Right lobe of liver (tissue), 6 donors: ENCODE results near the gene BRMS1. TPM values are rescaled to one million over a fixed set of nuclear protein-coding genes. Genes with fewer than 3 reads are reported as not detected.
A peak's percentile ranks its signal among the peaks of the same experiment; 100 is the strongest.

Source experiments
- ATAC-seq, 4 donors: fragments of 200-7000 bp; cut with Tn5 transposase; one replicate each; pipeline ENCODE4 v1.9.1; 2020; ENCODE audit warnings: mild to moderate bottlenecking in 4 of 4, moderate library complexity in 4 of 4
- DNase-seq, 3 donors: peaks; one replicate each; pipeline ENCODE4 v3.0.0-alpha.2; 2020
- H3K27ac ChIP-seq, 3 donors: fragments of 200-600 bp; one replicate each; pipeline ENCODE4 v1.8.0; 2022
- H3K27me3 ChIP-seq, 2 donors: fragments of 200-600 bp; one replicate each; pipeline ENCODE4 v1.8.0; 2022
- H3K36me3 ChIP-seq, 4 donors: fragments of 200-600 bp; sonication (generic) in 1 of 4; one replicate each; pipeline versions ENCODE4 v1.5.1 to v1.8.0; 2017 to 2022; ENCODE audit warnings: control low read depth in 1 of 4
- H3K4me1 ChIP-seq, 4 donors: fragments of 200-600 bp; sonication (generic) in 1 of 4; one replicate each; pipeline versions ENCODE4 v1.5.1 to v1.8.0; 2017 to 2022; ENCODE audit warnings: control low read depth in 1 of 4
- H3K4me3 ChIP-seq, 3 donors: fragments of 200-600 bp; one replicate each; pipeline ENCODE4 v1.8.0; 2022
- H3K9me3 ChIP-seq, 4 donors: fragments of 200-600 bp; sonication (generic) in 1 of 4; one replicate each; pipeline versions ENCODE4 v1.5.1 to v1.8.0; 2017 to 2022; ENCODE audit warnings: control low read depth in 1 of 4
- POLR2A ChIP-seq: fragments of 450-650 bp; IDR thresholded peaks from one replicate; pipeline ENCODE4 v1.6.1; 2017; ENCODE audit warnings: antibody characterized with exemption, mild to moderate bottlenecking
- WGBS: methylation state at CpG from one replicate; pipeline ENCODE4 v1.1.6; 2018; ENCODE audit warnings: low coverage, low lambda C conversion rate; ENCODE audit not compliant: insufficient coverage; ENCODE audit errors: missing lambda C conversion rate; 5-methylcytosine and 5-hydroxymethylcytosine counted together
- intact Hi-C, 2 donors: fragments of 100-400 bp; cut with DNase I; formaldehyde crosslinking; loops; one replicate each; pipeline versions ENCODE4 v1.11.2 to v1.14.1; 2022
- total RNA-seq, 6 experiments: library from RNA; depleted of rRNA in 2 of 6; stranded (reverse); fragments of >200 nt in 2 of 6; fragmentation: NEBNext Ultra II Directional in 3 of 6; extraction: Animal tissue kit (Norgen Biotek cat#: 25700) in 3 of 6; gene quantifications; one replicate each; pipeline versions ENCODE4 v1.1.0 to v1.2.4, GENCODE V29; 2016 to 2023
- TF ChIP-seq, protein P1 (sequence below), 4 donors: fragments of 200-600 bp in 3 of 4; fragments of 450-650 bp in 1 of 4; IDR thresholded peaks; one replicate each; pipeline versions ENCODE4 v1.5.1 to v1.8.0; 2016 to 2022; ENCODE audit warnings: antibody characterized with exemption in 4 of 4, mild to moderate bottlenecking in 2 of 4
- donor health status: DM: no; HTN: yes; CAD: no.
- donor health status: DM: no; HTN: no; CAD: no.
- donor health status: DM: no; HTN: no; CAD: no.
- donor health status: DM: no; HTN: yes; CAD: no.
- donor health status: DM: no; HTN: yes; CAD: no.

The BRMS1 gene
- total RNA-seq, 6 experiments from 2014 or later: 8.2 to 31.9 (median 12.1) TPM

DNA sequence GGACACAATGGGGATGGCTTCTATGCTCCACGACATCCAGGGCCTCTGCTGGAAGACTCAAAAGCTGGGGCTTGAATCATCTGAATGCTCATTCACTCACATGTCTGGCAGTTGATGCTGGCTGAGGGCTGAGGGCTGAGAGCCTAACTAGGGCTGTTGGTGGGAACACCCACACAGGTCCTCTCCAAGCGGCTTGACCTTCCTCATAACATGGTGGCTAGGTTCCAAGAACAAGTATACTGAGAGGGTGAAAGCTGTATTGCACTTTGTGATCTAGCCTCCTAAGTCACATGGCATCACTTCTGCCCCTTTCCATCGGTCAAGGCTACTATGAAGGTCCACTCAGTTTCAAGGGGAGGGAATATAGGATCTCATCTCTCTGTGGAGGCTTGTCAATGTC is 45.7 kb downstream of the BRMS1 start:
- intact Hi-C loops: loop anchor here in 1 of 2 donors (10.0 kb wide), 1 partner anchor 86 kb away; no protein-coding TSS in a partner anchor
- no peaks in the 10 kb centered on the region for H3K9me3 ChIP-seq
- no peak overlapping the region for H3K4me3 ChIP-seq
- no peak for DNase-seq
- peak in 2 of 4 donors; percentile 17 to 42 for ATAC-seq
- TF ChIP-seq, protein P1, sequence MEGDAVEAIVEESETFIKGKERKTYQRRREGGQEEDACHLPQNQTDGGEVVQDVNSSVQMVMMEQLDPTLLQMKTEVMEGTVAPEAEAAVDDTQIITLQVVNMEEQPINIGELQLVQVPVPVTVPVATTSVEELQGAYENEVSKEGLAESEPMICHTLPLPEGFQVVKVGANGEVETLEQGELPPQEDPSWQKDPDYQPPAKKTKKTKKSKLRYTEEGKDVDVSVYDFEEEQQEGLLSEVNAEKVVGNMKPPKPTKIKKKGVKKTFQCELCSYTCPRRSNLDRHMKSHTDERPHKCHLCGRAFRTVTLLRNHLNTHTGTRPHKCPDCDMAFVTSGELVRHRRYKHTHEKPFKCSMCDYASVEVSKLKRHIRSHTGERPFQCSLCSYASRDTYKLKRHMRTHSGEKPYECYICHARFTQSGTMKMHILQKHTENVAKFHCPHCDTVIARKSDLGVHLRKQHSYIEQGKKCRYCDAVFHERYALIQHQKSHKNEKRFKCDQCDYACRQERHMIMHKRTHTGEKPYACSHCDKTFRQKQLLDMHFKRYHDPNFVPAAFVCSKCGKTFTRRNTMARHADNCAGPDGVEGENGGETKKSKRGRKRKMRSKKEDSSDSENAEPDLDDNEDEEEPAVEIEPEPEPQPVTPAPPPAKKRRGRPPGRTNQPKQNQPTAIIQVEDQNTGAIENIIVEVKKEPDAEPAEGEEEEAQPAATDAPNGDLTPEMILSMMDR (IDR thresholded peaks at IDR 0.05): no peak
- TF ChIP-seq POLR2A: no peak
- H3K36me3 ChIP-seq: no peaks in the 10 kb centered on the region
- WGBS: 37% methylated on average over 2 of the region's 3 CpGs
- no peak overlapping the region for H3K27ac ChIP-seq
- H3K4me1 ChIP-seq: no peaks in the 10 kb centered on the region
- H3K27me3 ChIP-seq: no peaks in the 10 kb centered on the region

DNA sequence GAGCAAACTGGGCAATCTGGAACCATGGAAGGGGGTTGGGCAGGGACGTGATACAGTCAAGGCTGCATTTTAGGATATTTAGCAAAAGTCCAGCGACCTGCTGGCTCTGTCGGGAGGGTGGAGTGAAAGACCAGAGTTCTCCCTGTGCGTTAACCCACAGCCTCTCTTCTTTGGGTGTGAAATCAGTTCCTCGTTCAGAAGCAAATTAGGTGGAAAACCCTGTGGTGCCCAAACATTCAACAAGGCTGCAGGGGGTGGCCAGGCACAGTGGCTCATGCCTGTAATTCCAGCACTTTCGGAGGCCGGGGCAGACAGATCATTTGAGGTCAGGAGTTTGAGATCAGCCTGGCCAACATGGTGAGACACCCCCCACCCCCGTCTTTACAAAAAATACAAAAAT is 47.3 kb downstream of the BRMS1 start:
- H3K36me3 ChIP-seq: no peaks in the 10 kb centered on the region
- no peaks in the 10 kb centered on the region for H3K9me3 ChIP-seq
- no peak overlapping the region for H3K4me3 ChIP-seq
- no peak for TF ChIP-seq POLR2A
- TF ChIP-seq, protein P1 (IDR thresholded peaks at IDR 0.05): no peak
- no peaks in the 10 kb centered on the region for H3K4me1 ChIP-seq
- intact Hi-C loops: loop anchor here in 1 of 2 donors (10.0 kb wide), 1 partner anchor 87 kb away; no protein-coding TSS in a partner anchor
- ATAC-seq (no peak), DNase-seq (no peak)
- H3K27me3 ChIP-seq: no peaks in the 10 kb centered on the region
- 41% methylated on average over 2 of the region's 8 CpGs for WGBS
- no peak overlapping the region for H3K27ac ChIP-seq

DNA sequence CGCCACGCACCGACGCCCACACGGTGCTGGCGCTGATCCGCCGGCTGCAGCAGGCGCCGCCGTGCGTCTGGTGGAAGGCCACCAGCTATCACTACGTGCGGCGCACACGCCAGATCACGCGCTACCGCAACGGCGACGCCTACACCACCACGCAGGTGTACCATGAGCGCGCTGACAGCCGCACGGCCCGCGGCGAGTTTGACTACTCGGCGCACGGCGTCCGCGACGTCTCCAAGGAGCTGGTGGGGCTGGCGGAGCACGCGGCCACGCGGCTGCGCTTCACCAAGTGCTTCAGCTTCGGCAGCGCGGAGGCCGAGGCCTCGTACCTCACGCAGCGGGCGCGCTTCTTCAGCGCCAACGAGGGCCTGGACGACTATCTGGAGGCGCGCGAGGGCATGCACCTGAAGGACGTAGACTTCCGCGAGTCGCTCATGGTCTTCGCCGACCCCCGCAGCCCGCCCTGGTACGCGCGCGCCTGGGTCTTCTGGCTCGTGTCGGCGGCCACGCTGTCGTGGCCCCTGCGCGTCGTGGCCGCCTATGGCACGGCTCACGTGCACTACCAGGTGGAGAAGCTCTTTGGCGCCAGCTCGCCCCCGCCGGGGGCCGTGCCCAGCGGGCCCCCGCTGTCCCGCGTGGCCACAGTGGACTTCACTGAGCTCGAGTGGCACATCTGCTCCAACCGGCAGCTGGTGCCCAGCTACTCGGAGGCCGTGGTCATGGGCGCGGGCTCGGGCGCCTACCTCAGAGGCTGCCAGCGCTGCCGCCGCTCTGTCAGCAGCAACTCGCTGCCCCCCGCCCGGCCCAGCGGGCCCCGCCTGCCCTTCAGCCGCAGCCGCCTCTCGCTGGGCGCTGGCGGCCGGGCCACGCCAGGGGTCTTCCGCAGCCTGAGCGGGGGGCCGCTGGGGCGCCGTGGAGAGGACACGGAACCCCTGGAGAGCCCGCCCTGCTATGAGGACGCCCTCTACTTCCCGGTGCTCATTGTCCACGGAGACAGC is 50.0 kb downstream of the BRMS1 start:
- 80% methylated on average over 3 of the region's 123 CpGs for WGBS
- Histone ChIP-seq H3K4me1 (peaks cover 0 to 5% (median 1%) of the 10 kb centered on the region in 4 donors), H3K27ac (no peak overlapping the region), H3K36me3 (no peaks in the 10 kb centered on the region), H3K27me3 (no peaks in the 10 kb centered on the region), H3K9me3 (no peaks in the 10 kb centered on the region), H3K4me3 (no peak overlapping the region)
- TF ChIP-seq POLR2A: no peak
- TF ChIP-seq, protein P1 (IDR thresholded peaks at IDR 0.05): no peak
- DNase-seq (no peak), ATAC-seq (no peak)
- intact Hi-C loops: loop anchor here in 1 of 2 donors (10.0 kb wide), 1 partner anchor 90 kb away; no protein-coding TSS in a partner anchor

DNA sequence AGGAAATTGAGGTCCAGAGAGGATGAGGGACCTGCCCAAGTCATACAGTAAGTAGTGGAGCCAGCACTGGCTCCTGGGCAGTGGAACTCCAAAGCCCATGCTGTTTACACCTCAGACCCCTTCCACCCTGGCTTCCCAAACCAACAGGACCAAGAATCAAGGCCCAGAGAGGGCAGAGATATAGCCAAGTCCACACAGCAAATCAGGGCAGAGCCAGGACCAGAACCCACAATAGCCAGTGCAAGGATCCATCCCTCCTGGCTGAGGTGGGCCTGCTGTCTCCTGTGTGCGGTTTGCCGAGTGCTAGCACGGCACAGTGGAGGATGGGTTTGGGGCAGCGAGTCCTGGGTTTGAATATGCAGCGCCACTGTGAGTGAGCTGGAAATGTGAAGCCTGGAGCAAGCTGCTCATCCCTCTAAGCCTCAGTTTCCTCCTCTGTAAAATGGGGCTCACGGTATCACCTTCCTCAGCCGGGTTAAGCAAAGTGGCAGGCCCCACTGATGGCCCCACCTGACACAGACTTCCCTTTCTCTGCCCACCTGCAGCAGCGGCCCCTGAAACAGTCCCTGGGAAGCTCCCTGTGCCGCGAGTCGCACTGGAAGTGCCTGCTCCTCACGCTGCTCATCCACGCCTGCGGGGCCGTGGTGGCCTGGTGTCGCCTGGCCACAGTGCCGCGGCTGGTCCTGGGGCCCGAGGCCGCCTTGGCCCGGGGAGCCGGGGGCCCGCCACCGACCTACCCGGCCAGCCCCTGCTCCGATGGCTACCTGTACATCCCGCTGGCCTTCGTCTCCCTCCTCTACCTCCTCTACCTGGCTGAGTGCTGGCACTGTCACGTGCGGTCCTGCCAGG is 50.9 kb downstream of the BRMS1 start:
- DNase-seq (no peak), ATAC-seq (no peak)
- no peak overlapping the region for H3K4me3 ChIP-seq
- H3K27me3 ChIP-seq: no peaks in the 10 kb centered on the region
- no peak overlapping the region for H3K27ac ChIP-seq
- TF ChIP-seq, protein P1 (IDR thresholded peaks at IDR 0.05): no peak
- no peak for TF ChIP-seq POLR2A
- intact Hi-C loops: loop anchor here in 1 of 2 donors (10.0 kb wide), 1 partner anchor 91 kb away; no protein-coding TSS in a partner anchor
- WGBS: 76% methylated on average over 3 of the region's 30 CpGs
- H3K36me3 ChIP-seq: no peaks in the 10 kb centered on the region
- no peaks in the 10 kb centered on the region for H3K9me3 ChIP-seq
- H3K4me1 ChIP-seq: peaks cover 0 to 8% (median 3%) of the 10 kb centered on the region in 4 donors
